GM12892 (cell line): ENCODE measurements around the gene RPS29.
"Not testable (repeated sequence)": the region's sequence is repeated elsewhere in the genome, so short reads cannot be mapped to it uniquely, and the experiment has no call there.

ENCODE experiments used
- DNase-seq: peaks from one replicate; pipeline ENCODE4 v3.0.0; 2011; ENCODE audit not compliant: insufficient read length
- FAIRE-seq: peaks from 2 replicates; lab custom pipeline; 2011; peaks lifted over from hg19 to GRCh38; lab: Jason Lieb, UNC
- POLR2A ChIP-seq: IDR thresholded peaks from 2 replicates; pipeline ENCODE4 v1.6.1; 2011; ENCODE audit warnings: low read depth, low read length, control low read depth
- POLR2AphosphoS5 ChIP-seq: IDR thresholded peaks from 2 replicates; pipeline ENCODE4 v1.6.1; 2011; ENCODE audit warnings: low read depth, low read length, control low read depth
- TAF1 ChIP-seq: IDR thresholded peaks from 2 replicates; pipeline ENCODE4 v1.6.1; 2011; ENCODE audit warnings: low read depth, mild to moderate bottlenecking, control low read depth, low read length, borderline replicate concordance

Gene RPS29

DNA sequence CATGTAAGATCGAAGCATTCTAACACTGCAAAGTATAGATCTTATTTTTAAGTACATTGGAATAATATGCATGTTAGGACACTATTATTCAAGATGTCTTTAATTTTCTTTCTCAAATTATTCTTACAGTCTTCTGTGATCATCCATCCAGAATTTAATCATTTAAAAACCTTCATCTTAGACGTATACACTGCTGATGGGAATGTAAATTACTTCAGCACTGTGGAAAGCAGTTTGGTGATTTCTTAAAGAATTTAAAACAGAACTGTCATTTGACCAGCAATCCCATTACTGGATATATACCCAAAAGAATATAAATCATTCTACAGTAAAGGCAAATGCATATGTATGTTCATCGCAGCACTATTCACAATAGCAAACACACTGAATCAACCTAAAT lies 3.2 kb upstream of the RPS29 start:
- no peak for FAIRE-seq
- TF ChIP-seq POLR2AphosphoS5 (no peak), POLR2A (no peak), TAF1 (no peak)
- DNase-seq: no peak

DNA sequence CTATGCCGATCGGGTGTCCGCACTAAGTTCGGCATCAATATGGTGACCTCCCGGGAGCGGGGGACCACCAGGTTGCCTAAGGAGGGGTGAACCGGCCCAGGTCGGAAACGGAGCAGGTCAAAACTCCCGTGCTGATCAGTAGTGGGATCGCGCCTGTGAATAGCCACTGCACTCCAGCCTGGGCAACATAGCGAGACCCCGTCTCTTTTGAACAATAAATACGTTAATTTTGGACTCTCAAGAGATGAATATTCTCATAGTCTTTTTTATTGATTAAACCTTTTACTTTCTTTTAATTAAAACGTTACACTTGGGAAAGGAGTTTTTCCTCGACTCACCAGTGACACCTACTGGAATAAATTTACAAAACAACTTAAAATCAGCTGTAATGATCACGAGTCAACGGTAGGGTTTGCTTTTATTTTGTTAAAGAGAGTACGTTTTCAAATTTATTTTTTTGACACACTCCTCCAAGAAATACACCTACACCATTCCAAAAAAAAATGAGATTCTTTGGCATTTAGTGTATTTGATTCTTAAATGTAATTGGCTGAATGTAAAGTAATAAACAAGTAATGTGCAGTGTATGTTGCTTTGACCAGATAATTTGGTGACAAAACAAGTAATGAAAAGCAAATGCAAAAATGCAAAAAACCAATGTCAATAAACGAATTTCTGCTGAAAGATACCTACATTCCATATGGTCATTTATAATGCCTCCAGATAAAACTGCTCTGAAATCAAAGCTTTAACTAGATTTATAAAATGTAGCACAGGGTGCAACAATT lies 687 bp upstream of the RPS29 start:
- DNase-seq: no peak
- no peak for FAIRE-seq
- TF ChIP-seq POLR2A (no peak), TAF1 (no peak), POLR2AphosphoS5 (no peak)

DNA sequence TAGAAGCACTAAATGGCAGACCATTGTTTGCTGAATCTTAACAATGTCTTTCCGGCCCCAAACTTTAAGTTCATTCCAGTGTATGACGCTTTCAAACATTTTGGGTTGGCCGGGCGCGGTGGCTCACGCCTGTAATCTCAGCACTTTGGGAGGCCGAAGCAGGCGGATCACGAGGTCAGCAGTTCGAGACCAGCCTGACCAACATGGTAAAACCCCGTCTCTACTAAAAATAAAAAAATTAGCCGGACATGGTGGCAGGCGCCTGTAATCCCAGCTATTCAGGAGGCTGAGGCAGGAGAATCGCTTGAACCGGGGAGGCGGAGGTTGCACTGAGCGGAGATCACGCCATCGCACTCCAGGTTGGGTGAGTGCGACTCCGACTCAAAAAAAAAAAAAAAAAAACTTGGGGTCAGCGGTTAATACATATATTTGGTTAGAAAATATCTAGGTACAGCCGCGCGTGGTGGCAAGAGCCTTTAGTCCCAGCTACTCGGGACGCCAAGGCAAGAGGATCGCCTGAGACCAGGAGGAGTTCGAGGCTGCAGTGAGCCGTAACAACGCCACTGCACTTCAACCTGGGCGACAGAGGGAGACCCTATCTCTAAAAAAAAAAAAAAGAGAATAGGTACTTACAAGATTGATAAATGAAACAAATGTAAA lies 1.1 kb downstream of the RPS29 start:
- DNase-seq, FAIRE-seq: not testable (repeated sequence)

DNA sequence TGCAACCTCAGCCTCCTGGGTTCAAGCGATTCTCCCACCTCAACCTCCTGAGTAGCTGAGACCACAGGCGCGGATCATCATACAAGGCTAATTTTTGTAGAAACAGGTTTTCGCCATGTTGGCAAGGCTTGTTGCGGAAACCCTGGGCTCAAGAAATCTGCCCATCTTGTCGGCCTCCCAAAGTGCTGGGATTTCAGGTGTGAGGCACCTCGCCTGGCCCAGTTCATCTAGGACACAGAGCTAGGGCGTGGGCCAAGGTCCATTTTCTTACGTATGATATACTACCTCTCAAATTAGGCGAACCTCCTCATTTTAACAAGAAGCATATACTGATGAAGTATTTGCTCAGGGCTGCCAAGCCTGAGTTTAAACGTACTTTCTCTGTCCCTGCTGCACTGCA lies 2.1 kb downstream of the RPS29 start:
- TF ChIP-seq TAF1 (no peak), POLR2AphosphoS5 (no peak; the same call in 1 of the 2 replicates), POLR2A (peak; percentile 39; the same call in 1 of the 2 replicates)
- FAIRE-seq (no peak), DNase-seq (no peak)

GRCh38 chr14:49583629-49584028 lies 2.6 kb downstream of the RPS29 start:
- no peak for TF ChIP-seq TAF1
- DNase-seq (no peak), FAIRE-seq (no peak)

- no peak for FAIRE-seq
- peak; percentile 63; the same call in 1 of the 2 replicates for TF ChIP-seq POLR2A
- no peak for TF ChIP-seq TAF1
- TF ChIP-seq POLR2AphosphoS5: peak; percentile 82
- DNase-seq: no peak
Observed at GRCh38 chr14:49582113-49582977, 3.8 kb downstream of the RPS29 start.

DNA sequence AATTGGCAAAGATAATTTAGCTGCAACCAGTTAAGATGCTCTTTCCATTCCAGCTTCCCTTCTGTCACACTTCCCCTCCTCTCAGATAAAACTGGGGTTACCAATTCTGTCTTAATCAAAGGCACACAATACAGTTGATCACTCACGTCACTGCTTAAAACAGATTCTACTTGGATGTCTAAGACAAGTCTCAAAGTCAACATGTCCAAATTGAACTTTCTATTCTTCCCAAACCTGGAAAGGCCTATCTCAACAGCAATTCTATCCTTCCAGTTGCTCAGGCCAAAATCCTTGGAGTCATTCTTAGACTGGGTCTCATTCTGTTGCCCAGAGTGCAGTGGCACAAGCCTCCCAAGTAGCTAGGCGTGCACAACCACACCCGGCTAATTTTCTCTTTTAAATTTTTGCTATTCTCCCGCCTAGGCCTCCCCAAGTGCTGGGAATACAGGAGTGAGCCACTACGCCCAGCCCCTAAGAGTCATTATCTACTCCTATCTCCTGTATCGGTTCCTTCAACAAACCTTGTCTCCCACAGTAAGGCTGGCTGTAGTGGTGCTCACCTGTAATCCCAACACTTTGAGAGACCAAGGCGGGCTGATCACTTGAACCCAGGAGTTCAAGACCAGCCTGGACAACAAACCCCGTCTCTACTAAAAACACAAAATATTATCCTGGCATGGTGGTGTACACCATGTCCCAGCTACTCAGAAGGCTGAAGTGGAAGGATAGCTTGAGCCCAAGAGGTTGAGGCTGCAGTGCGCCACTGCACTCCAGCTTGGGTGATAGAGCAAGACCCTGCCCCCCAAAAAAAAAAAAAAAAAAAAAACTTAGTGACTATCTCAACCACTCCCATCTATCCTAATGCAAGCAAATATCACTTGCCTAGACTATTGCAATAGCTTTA lies 4.7 kb downstream of the RPS29 start:
- DNase-seq: no peak
- TF ChIP-seq POLR2A (peak; percentile 32; the same call in 1 of the 2 replicates), TAF1 (no peak), POLR2AphosphoS5 (peak; percentile 32; the same call in 1 of the 2 replicates)
- no peak for FAIRE-seq

DNA sequence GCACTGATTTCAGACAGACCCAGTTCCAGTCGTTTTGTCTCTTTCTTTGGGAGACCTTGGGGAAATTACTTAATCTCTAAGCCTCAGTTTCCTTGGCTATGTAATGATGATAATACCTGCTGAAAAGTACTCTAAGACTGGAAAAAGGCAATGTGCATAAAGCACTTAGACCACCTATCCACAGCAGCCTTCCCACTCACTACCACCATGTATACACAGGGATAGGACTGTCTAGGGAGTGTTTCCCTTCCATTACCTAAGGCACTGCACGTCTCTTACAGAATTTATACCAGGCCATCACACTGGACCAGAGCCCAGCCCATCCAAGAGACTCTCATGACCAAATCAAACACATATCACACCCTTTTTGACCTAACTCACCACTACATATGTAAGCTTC lies 6.3 kb downstream of the RPS29 start:
- FAIRE-seq (no peak), DNase-seq (no peak)
- TF ChIP-seq POLR2AphosphoS5 (no peak), TAF1 (no peak), POLR2A (no peak; the same call in 1 of the 2 replicates)

- DNase-seq: no peak
- TF ChIP-seq POLR2A (no peak), POLR2AphosphoS5 (no peak), TAF1 (no peak)
- FAIRE-seq: no peak
Observed at GRCh38 chr14:49578141-49578540, 8.0 kb downstream of the RPS29 start.

- FAIRE-seq (no peak), DNase-seq (no peak)
- TF ChIP-seq POLR2A (no peak), TAF1 (no peak), POLR2AphosphoS5 (no peak)
Observed at GRCh38 chr14:49574038-49574437, 12.1 kb downstream of the RPS29 start.
